Endodermal cell (in vitro differentiated cells): Measurements from ENCODE around the gene RASGRF2. TPM values are rescaled to one million over a fixed set of nuclear protein-coding genes. Genes with fewer than 3 reads are reported as not detected.

Source experiments
- DNase-seq: peaks from one replicate; pipeline ENCODE4 v3.0.0-alpha.2; 2017
- H3K27ac ChIP-seq: 2 replicates; pipeline ENCODE4 v1.5.1; 2013; ENCODE audit warnings: mild to moderate bottlenecking, low read depth, low read length, moderate library complexity
- H3K27me3 ChIP-seq: 2 replicates; pipeline ENCODE4 v1.6.1; 2013; ENCODE audit warnings: mild to moderate bottlenecking, low read length, moderate library complexity; ENCODE audit not compliant: insufficient read depth, control insufficient read depth, poor library complexity, severe bottlenecking
- H3K36me3 ChIP-seq: 2 replicates; pipeline ENCODE4 v1.7.0; 2013; ENCODE audit warnings: mild to moderate bottlenecking, low read length, moderate library complexity; ENCODE audit not compliant: control insufficient read depth, insufficient read depth
- H3K4me1 ChIP-seq: one replicate; pipeline ENCODE4 v1.7.0; 2013; ENCODE audit warnings: low read length; ENCODE audit not compliant: control insufficient read depth, insufficient read depth
- H3K4me3 ChIP-seq: 2 replicates; pipeline ENCODE4 v1.5.1; 2013; ENCODE audit warnings: mild to moderate bottlenecking, low read length, moderate library complexity
- H3K9ac ChIP-seq: 2 replicates; pipeline ENCODE4 v1.6.1; 2013; ENCODE audit warnings: mild to moderate bottlenecking, low read length, moderate library complexity; ENCODE audit not compliant: poor library complexity, severe bottlenecking; ENCODE audit errors: extremely low read depth
- H3K9me3 ChIP-seq: 2 replicates; pipeline ENCODE4 v1.6.1; 2013; ENCODE audit warnings: mild to moderate bottlenecking, low read length, moderate library complexity; ENCODE audit not compliant: control insufficient read depth
- H3K27ac Mint-ChIP-seq: 2 replicates; pipeline ENCODE4 v1.8.0; 2020; ENCODE audit warnings: mixed read lengths
- H3K27me3 Mint-ChIP-seq: 2 replicates; pipeline ENCODE4 v1.8.0; 2021; ENCODE audit warnings: mild to moderate bottlenecking, mixed read lengths; ENCODE audit not compliant: insufficient read depth
- H3K36me3 Mint-ChIP-seq: 2 replicates; pipeline ENCODE4 v1.8.0; 2020; ENCODE audit warnings: low read depth, mixed read lengths
- H3K4me1 Mint-ChIP-seq: 2 replicates; pipeline ENCODE4 v1.8.0; 2020; ENCODE audit warnings: mixed read lengths
- H3K4me3 Mint-ChIP-seq: 2 replicates; pipeline ENCODE4 v1.8.0; 2020; ENCODE audit warnings: mild to moderate bottlenecking, moderate library complexity, mixed read lengths
- H3K9me3 Mint-ChIP-seq: 2 replicates; pipeline ENCODE4 v1.8.0; 2020; ENCODE audit warnings: mild to moderate bottlenecking, mixed read lengths
- CTCF ChIP-seq: fragments of 200-600 bp; sonication (generic); conservative IDR thresholded peaks from 2 replicates; pipeline ENCODE4 v1.5.0; 2021; ENCODE audit warnings: antibody characterized with exemption, mild to moderate bottlenecking
- WGBS, 2 experiments: methylation state at CpG; one replicate each; pipeline versions ENCODE4 v1.1.5 to v1.1.7; 2013; ENCODE audit warnings: missing lambda C conversion rate in 2 of 2, mixed read lengths in 1 of 2; ENCODE audit not compliant: insufficient coverage in 1 of 2, insufficient read length in 1 of 2; 5-methylcytosine and 5-hydroxymethylcytosine counted together
- total RNA-seq, 2 donors: library from RNA; stranded (reverse); fragmentation: NEBNext Ultra II Directional in 1 of 2; extraction: Animal tissue kit (Norgen Biotek cat#: 25700) in 1 of 2; gene quantifications; 2 replicates in 1 of 2; 3 replicates in 1 of 2; pipeline ENCODE4 v1.2.1, GENCODE V29; 2021

The RASGRF2 gene
- total RNA-seq, 2 donors from 2014 or later = 0.64 to 14.4 TPM

GRCh38 chr5:81188962-81189361 is 228.8 kb downstream of the RASGRF2 start:
- Mint-ChIP-seq H3K27ac (no peak overlapping the region), H3K36me3 (peaks cover 5% of the 10 kb centered on the region), H3K27me3 (no peaks in the 10 kb centered on the region), H3K9me3 (no peaks in the 10 kb centered on the region), H3K4me1 (peaks cover 7% of the 10 kb centered on the region), H3K4me3 (no peak overlapping the region)
- peak; percentile 63 for DNase-seq
- Histone ChIP-seq H3K36me3 (peaks cover 3% of the 10 kb centered on the region), H3K4me1 (no peaks in the 10 kb centered on the region), H3K9me3 (no peaks in the 10 kb centered on the region), H3K9ac (no peak overlapping the region), H3K4me3 (no peak overlapping the region), H3K27ac (no peak overlapping the region), H3K27me3 (no peaks in the 10 kb centered on the region)
- 74 to 100% methylated on average over 1 to 6 of the region's 6 CpGs for WGBS, 2 experiments
- no peak for TF ChIP-seq CTCF

- Histone ChIP-seq H3K4me1 (no peaks in the 10 kb centered on the region), H3K4me3 (no peak overlapping the region), H3K9me3 (no peaks in the 10 kb centered on the region), H3K36me3 (no peaks in the 10 kb centered on the region), H3K27ac (no peak overlapping the region), H3K9ac (no peak overlapping the region), H3K27me3 (no peaks in the 10 kb centered on the region)
- WGBS, 2 experiments = 92 to 95% methylated on average over 12 to 14 of the region's 14 CpGs
- no peak overlapping the region for H3K27ac Mint-ChIP-seq
- peaks cover 7% of the 10 kb centered on the region for H3K36me3 Mint-ChIP-seq
- peaks cover 13% of the 10 kb centered on the region for H3K4me1 Mint-ChIP-seq
- peaks cover 8% of the 10 kb centered on the region for H3K27me3 Mint-ChIP-seq
- no peak overlapping the region for H3K4me3 Mint-ChIP-seq
- H3K9me3 Mint-ChIP-seq = no peaks in the 10 kb centered on the region
- DNase-seq = no peak
- TF ChIP-seq CTCF = no peak
These were observed 229.8 kb downstream of the RASGRF2 start for GRCh38 chr5:81189875-81190498.

DNA sequence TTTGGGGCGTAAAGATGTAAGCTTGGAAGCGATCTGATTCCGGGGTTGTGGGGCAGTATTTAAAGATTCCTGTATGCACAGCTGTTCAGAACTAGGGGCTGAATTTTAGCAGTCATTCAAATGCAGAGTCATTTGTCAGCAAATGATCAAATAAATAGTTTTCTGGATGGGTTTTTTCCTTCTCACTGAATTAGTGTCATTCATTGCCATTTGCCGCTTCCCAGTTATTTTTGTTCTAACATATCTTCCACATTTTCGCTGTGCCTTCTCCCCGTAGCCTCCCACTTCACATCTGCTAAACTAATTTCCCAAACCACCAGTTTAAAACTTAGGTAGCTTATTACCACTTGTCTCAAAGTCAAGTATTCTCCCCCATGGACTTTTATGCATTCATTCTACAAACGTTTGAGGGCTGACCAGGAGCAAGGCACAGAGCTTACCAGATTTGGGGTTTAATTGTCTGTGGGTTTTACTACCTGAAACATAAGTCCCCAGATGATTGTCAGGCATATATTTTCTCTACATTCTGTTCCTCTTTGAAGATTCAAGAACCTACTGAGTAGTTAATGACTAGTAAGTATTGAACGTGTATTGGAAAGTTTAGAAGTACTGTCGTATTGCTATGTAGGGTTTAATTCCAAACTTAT is 231.7 kb downstream of the RASGRF2 start:
- Histone ChIP-seq H3K4me3 (no peak overlapping the region), H3K36me3 (no peaks in the 10 kb centered on the region), H3K27me3 (no peaks in the 10 kb centered on the region), H3K9ac (no peak overlapping the region), H3K27ac (no peak overlapping the region), H3K9me3 (no peaks in the 10 kb centered on the region), H3K4me1 (no peaks in the 10 kb centered on the region)
- 92 to 93% methylated on average over 7 to 9 of the region's 9 CpGs for WGBS, 2 experiments
- Mint-ChIP-seq H3K9me3 (no peaks in the 10 kb centered on the region), H3K36me3 (peaks cover 5% of the 10 kb centered on the region), H3K4me1 (peaks cover 16% of the 10 kb centered on the region), H3K27ac (no peak overlapping the region), H3K27me3 (peaks cover 9% of the 10 kb centered on the region), H3K4me3 (no peak overlapping the region)
- no peak for TF ChIP-seq CTCF
- DNase-seq = no peak
